MG63 (cell line): ENCODE data around the gene CYP4F12. TPM values are rescaled to one million over a fixed set of nuclear protein-coding genes. Genes with fewer than 3 reads are reported as not detected.

Experiments
- DNase-seq: peaks from one replicate; pipeline ENCODE4 v3.0.0-alpha.2; 2020
- H3K27me3 ChIP-seq: fragments of 250-450 bp; sonication (Bioruptor Pico); 2 replicates; pipeline ENCODE4 v1.5.1; 2020; ENCODE audit warnings: mild to moderate bottlenecking, moderate library complexity
- H3K36me3 ChIP-seq: fragments of 250-450 bp; sonication (Bioruptor Pico); 2 replicates; pipeline ENCODE4 v1.5.1; 2020; ENCODE audit warnings: mild to moderate bottlenecking, moderate library complexity
- H3K4me3 ChIP-seq: fragments of 250-450 bp; sonication (Bioruptor Pico); 2 replicates; pipeline ENCODE4 v1.5.1; 2020; ENCODE audit warnings: mild to moderate bottlenecking, moderate library complexity
- H3K9me3 ChIP-seq: fragments of 250-450 bp; sonication (Bioruptor Pico); 2 replicates; pipeline ENCODE4 v1.5.1; 2020; ENCODE audit warnings: mild to moderate bottlenecking, moderate library complexity
- total RNA-seq: library from RNA; depleted of rRNA; stranded (reverse); fragments of >200 nt; shearing (Covaris generic); gene quantifications from 2 replicates; pipeline ENCODE4 v1.2.3, GENCODE V29; 2014; ENCODE audit warnings: low replicate concordance; rRNA removed

CYP4F12 gene
- total RNA-seq, 1 experiment from 2014 or later = not detected

GRCh38 chr19:15737722-15738121, 64.8 kb downstream of the CYP4F12 start, which contains the start of gene OR10H3:
Gene OR10H3 (plus strand): TSS chr19:15737985. CDS start chr19:15741393, 3,408 bp downstream.
- Histone ChIP-seq H3K4me3 (no peak within 1 kb of the TSS), H3K36me3 (no peaks in the 10 kb centered on the region), H3K9me3 (peaks cover 12% of the 10 kb centered on the region), H3K27me3 (peaks cover 18% of the 10 kb centered on the region)
- no peak for DNase-seq

- peaks cover 12% of the 10 kb centered on the region for H3K9me3 ChIP-seq
- no peak overlapping the region for H3K4me3 ChIP-seq
- H3K36me3 ChIP-seq = no peaks in the 10 kb centered on the region
- peaks cover 7% of the 10 kb centered on the region for H3K27me3 ChIP-seq
- DNase-seq = no peak
Measured at GRCh38 chr19:15740785-15741184, 67.9 kb downstream of the CYP4F12 start.

Other genes starting within 250 kb of the CYP4F12 start
- gene WIZ, start 223.1 kb upstream of the CYP4F12 start, total RNA-seq = 18.0 and 24.3 TPM in 2 replicates
- gene RASAL3, start 208.5 kb upstream of the CYP4F12 start, total RNA-seq = 0.25 TPM in 1 of 2 replicates, not detected in the other
- not detected in 2 replicates for gene PGLYRP2, start 193.6 kb upstream of the CYP4F12 start, total RNA-seq
- gene CYP4F22, start 164.6 kb upstream of the CYP4F12 start, total RNA-seq = 0.23 TPM in 1 of 2 replicates, not detected in the other
- gene CYP4F8, start 57.9 kb upstream of the CYP4F12 start, total RNA-seq = not detected in 2 replicates
- not detected in 2 replicates for gene CYP4F3, start 32.2 kb upstream of the CYP4F12 start, total RNA-seq
- gene OR10H2, start 54.9 kb downstream of the CYP4F12 start, total RNA-seq = not detected in 2 replicates
- gene OR10H3, start 64.9 kb downstream of the CYP4F12 start, total RNA-seq = not detected in 2 replicates
- not detected in 2 replicates for gene OR10H5, start 114.6 kb downstream of the CYP4F12 start, total RNA-seq
- gene OR10H1, start 142.6 kb downstream of the CYP4F12 start, total RNA-seq = not detected in 2 replicates
- gene CYP4F2, start 225.0 kb downstream of the CYP4F12 start, total RNA-seq = not detected in 2 replicates